NCI-H446 treated with DMSO at 0.1 percent for 48 hours (cell line): ENCODE results near the gene MYL6B.
"Not testable (repeated sequence)": the region's sequence is repeated elsewhere in the genome, so short reads cannot be mapped to it uniquely, and the experiment has no call there.

ENCODE experiments used
- DNase-seq: peaks from one replicate; lab custom pipeline; 2025; lab: John Stamatoyannopoulos, UW

Gene MYL6B

DNA sequence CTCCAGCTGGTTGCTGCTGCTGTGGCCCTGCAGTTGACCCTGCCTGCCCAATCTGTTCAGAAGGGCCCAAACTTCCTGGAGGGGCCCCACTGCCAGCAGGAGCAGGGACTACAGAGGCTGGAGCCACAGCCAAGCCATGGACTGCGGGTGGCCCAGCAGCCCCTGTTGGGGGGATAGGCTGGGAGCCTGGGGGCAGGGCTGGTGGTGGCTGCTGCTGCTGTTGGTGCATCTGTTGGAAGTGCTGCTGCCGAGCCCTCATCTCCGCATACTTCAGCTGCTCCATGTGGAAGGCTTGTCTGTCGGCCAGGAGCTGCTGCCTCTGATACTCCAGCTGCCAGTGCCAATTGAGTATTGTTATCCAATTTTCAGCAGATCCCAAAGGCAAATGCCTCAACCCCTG lies 13.0 kb downstream of the MYL6B start:
- no peak for DNase-seq

DNA sequence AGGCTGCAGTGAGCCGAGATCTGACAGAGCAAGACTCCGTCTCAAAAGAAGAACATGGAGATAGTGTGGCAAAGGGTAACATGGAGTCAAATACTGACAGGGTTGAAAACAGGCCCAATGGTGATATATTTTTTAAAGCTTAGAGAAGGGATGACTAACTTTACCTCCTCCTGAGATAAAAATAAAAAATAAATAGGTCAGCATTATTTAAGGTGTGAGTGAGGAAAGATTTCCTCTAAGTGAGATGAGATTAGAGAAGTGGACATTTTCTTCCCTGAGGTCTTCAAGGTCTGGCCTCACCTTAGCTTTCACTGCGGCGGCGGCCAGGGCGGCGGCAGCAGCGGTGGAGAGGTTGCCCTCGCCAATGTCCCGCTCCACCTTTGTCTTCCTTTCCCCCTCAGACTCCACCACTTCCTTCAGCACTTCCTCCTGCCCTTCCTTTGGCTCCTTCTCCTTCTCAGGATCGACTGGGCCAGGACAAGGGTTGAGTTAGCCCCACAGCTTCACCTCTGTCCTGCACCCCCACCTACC lies 16.9 kb downstream of the MYL6B start:
- DNase-seq = no peak

DNA sequence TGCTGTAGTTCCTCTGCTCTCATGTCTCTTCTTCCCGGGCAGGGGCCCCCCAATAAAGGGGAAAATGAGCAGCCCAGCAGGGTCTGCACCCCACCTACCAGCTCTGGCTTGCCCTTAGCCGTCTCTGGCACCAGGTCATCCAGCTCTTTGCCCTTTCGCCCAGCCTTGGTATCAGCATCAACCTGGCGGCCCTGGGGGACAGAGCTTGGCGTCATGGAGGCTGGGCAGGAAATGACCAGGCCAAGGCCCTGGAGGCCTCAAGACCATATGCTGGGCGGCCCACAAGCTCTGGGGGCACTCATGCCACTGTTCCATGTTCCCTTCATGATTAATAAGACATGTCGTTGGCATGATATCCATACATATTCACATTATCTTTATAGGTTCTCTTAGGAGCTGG lies 20.5 kb downstream of the MYL6B start:
- DNase-seq = no peak

DNA sequence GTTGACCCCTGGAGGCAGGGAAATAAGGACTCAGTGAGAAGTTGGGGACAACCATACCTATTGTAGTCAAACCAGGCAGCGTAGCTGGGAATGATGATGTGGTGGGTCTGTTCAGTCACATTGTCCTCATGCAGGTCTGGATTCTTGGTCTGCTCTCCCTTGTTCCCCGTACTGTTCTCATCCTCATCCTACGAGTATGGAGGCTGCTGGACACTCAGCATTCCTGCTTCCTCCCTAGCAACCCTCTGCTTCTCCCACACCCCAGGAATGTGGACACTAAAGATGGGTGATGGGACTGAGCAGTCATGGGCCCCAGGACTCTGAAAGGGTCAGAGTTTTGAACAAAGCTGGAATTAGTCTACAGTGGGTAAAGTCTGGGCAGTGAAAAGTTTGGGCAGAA lies 26.0 kb downstream of the MYL6B start:
- DNase-seq = no peak

DNA sequence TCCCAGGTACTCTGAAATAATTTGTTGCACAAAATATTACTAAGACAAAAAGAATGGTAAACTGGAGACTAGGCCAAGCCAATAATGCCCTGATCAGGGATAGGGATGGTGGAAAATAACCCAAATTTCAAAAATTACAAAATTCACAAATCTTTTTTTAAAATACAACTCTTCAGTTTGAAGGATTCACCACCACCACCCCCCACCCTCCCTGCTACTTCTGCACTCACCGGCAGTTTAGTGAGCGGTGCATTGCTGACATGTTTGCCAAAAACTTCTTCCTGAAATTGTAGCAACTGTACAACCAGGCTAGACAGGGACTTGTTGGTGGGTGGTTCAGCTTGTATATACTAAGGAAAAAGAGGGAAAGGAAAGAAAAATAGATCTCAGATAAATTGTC lies 34.6 kb downstream of the MYL6B start:
- no peak for DNase-seq

DNA sequence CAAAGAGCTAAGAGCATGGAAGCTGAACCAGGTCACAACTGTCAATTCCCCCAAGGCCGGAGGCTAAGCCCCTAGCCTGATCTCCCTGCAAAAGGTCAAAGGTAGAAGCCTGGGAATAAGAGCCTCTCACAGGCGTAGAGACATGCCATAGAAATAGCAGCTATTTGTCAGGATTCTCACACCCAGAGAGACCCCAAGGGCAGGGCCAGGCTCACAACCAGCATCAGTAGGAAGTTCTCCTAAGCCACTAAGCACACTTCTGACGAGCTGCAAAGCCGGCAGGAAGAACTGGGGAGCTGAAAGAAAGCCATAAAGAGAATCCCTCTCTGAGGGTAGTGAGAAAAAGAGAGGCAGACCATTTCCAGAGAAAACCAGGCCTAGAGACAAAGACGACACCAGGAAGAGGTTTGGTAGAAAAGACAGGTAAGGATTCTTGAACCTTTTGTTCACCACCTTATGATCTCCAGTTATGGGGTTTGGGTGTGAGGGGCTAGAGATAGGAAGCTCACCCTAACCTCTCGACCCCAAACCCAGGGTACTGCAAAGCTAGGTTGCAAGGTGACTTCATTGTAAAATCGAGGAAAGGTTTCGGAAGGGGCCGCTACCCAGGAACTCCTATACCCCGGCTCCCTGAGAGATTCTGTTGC lies 35.9 kb downstream of the MYL6B start:
- no peak for DNase-seq

DNA sequence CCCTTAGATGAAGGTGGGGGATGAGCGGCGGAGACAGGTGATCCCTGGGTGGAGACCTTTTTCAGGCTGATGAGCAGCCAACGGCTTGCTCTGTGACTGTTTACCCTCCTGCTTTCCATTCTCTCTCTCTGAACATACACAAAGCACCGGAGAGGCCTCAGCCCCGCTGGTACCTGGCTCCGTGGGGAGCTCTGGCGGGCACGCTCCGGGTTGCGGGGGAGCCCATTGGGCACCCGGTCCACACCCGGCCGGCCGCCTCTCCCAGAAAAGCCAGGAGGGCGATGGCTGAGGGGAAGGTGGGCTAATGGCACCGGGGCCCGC lies 36.4 kb downstream of the MYL6B start:
- DNase-seq = no peak

DNA sequence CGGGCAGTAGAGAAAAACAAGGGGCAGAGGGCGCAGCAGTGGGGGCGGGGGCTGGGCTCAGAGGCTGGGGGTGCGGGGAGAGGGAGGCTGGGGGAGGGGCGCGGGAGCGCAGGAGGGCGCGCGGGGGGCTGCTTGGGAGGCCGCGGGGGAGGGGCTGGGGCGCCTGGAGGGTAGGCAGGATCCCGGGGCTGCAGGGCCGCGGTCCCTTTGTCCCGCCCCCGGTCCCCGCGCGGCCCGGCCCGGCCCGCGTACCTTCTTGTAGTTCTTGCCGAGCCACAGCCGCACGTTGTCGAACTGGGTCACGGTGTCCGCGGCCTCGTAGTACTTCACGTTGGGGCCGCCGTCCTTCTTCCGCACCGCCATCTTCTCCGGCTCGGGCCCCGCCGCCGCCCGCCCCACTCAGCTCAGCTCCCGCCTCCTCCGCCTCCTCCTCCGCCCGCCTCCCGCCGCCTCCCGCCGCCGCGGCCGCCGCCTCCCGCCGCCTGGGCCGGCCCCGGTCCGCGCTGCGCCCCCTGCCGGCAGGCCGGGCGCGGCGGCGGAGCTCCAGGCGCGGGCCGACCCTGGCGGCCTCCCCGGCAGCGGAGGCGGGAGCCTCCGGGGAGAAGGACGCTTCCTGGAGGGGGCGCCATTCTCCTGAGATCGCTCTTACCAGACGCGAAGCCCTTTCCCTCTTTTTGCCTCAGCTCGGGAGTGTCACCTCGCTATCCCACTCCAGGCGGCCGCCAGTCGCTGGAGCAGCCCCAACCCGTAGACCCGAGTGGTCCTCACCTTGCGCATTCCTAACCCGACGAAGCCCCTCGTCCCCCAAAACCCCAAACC lies 36.9 kb downstream of the MYL6B start, which contains the start of gene SMARCC2:
Gene SMARCC2 (minus strand): TSS at position 385 of the 819 bp plus-strand sequence. CDS start 22 bp downstream, at position 363.
- peak; percentile 75 for DNase-seq

DNA sequence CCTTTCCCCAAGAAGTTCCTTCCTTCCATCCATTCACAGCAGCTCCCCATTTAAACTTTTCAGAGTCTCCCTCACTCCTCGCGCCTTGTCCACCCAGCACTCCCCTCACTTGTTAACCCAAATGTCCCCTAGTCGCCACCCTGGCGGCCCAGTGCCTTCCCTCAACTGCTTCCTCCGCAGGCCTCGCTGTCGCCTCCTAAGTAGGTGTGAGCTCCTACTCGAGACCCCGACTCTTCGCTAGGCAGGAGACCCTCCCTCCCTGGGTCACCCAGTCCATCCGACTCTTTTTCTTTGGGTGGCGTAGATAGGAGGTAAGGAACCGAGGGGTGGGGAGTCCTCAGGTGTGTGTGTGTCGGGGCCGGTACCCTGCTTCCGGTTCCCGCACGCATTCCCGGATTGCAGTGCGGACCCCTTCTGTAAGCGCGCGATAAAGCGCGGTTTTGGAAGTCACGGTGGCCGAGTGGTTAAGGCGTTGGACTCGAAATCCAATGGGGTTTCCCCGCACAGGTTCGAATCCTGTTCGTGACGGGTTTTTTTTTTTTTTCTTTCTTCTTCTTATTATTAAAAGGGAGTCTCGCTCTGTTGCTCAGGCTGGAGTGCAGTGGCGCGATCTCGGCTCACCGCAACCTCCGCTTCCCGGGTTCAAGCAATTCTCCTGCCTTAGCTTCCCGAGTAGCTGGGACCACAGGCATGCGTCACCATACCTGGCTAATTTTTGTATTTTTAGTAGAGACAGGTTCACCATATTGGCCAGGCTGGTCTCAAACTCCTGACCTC lies 37.7 kb downstream of the MYL6B start:
- peak; percentile 64 for DNase-seq

DNA sequence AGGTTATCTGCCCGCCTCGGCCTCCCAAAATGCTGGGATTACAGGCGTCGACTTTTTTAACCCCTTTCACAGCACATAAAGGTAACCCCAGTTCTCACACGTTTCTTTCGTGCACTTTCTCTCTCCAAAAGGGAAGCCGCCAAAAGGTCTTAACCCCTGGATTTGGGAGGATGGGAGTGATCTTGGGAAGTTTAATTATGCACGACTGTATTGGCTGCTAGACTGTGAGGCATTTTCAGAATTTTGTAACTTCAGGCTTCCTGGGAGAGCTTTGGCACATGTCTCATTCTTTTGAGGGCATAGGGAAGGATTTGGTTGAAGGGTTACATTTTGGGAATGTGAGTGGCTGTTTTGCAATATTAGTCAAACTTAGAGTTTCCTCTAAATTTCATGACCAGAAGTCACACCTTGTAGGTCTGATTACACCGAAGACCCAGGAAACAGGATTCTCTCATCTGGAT lies 38.3 kb downstream of the MYL6B start:
- no peak for DNase-seq

DNA sequence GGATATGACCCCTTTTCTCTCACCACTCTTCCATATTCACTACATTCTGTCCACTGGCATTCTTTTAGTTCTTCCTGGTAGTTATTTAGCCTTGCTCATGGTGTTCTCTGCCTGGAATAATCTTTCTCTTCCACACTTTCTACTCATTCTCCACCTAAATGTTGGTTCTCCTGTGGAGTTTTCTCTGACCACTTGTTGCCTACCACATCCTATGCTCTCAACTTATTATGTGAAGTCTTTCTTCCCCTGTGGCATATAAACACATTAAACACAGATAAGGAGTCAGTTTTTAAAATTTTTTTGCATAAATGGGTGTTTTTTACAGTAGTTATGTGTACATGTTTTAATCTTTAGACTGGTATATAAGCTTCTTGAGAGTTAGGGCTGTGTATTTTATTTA lies 40.2 kb downstream of the MYL6B start:
- DNase-seq = no peak

DNA sequence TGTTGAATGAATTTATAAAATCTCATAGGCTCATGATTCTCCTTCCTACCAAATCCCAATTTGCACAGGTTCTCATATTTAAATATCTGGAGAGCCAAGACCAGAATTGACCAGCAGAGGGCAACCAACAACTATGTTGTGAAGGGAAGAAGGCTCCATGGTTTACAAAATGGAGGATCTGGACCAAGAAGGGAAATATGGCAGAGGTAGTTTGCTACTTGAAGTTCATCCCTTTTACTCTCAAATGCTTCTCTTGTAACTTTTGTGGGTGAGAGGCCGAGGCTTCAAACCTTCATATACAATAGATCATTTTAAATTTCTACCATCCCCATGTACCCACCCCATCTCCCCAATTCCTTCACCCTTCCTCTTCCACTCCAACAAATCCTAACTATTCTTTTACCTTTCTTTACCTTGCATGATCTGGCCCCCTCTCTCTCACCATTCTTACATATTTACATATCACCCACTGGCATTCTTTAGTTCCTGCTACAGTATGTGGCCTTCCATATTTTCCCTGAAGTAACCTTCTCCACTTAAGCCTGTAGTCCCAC lies 40.7 kb downstream of the MYL6B start:
- DNase-seq = peak; percentile 64

DNA sequence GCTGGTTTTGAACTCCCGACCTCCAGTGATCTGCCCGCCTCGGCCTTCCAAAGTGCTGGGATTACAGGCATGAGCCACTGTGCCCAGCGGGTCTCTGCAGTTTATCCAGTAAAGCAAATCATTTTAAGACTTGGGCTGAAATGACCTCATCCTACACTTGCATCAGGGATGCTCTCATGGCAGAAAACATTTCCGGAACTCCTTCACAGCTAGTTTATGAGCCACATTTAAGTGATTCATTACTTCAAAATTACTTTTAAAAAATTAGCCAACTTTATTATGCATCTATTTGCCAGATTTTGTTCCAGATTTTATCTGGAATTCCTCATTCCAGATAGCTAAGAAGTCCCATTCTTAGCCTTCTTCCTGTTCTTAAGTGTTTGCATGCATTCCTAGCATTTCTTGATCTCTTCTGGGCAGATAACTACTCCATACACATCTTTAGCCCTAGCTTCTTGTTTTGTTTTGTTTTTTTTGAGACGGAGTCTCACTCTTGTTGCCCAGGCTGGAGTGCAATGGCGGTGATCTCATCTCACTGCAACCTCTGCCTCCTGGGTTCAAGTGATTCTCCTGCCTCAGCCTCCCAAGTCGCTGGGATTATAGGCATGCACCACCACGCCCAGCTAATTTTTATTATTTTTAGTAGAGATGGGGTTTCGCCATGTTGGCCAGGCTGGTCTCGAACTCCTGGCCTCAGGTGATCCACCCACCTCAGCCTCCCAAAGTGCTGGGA lies 44.6 kb downstream of the MYL6B start:
- not testable (repeated sequence) for DNase-seq

DNA sequence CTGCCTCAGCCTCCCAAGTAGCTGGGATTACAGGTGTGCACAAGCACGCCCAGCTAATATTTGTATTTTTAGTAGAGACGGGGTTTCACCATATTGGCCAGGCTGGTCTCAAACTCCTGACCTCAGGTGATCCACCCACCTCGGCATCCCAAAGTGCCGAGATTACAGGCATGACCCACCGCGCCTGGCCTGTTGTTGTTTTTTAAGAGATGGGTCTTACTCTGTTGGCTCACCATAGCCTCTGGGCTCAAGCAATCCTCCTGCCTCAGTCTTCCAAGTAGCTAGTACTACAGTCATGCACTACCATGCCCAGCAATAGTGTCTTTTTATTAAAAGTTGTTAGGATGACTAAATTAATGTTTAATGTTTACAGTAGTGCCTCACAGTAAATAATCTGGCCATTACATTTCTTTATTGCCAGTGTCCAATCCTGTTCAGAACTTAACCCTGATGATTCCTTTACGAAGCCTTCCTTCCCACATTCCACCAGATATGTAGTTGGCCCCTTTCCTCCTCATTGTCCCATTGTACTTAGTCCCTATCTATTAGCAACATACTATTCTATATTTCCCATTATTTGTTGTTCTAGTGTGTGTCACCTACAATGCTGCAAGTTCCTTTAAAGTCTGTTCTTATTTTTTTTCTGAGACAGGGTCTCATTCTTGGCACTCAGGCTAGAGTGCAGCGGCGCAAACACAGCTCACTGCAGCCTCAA lies 45.7 kb downstream of the MYL6B start:
- DNase-seq = no peak

DNA sequence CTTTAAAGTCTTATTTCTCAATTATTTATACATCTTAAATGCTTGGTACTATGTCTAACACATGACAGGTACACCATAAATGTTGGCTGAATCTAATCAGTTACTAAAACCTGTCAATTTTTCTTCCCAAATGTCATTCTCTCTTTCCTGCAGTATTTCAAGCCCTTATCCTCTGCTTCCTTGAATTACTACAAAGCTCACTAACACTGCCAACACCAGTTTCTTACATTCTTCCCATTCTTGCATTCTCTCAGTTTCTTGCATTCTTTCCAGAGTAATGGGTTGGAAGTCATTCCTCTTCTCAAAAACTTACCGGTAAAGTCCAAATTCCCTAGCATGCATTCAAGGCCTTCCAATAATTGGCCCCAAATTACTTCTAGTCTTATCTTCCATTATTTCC lies 46.4 kb downstream of the MYL6B start:
- DNase-seq = no peak

DNA sequence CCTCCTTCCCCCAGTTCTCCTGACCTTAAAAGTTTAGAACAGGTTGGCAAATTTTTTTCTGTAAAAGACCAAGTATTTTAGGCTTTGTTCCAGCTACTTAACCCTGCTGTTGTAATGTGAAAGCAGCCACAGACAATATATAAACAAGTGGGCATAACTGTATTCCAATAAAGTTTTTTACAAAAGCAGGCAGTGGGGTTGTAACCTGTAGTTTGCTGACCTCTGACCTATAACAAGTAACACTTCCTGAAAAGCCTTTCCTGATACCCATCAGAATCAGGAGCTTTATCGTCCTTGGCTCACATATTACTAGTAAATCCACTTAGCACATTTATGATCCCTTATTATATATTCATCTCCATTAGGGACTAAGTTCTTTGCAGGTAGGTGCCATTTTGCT lies 50.0 kb downstream of the MYL6B start:
- DNase-seq = no peak

DNA sequence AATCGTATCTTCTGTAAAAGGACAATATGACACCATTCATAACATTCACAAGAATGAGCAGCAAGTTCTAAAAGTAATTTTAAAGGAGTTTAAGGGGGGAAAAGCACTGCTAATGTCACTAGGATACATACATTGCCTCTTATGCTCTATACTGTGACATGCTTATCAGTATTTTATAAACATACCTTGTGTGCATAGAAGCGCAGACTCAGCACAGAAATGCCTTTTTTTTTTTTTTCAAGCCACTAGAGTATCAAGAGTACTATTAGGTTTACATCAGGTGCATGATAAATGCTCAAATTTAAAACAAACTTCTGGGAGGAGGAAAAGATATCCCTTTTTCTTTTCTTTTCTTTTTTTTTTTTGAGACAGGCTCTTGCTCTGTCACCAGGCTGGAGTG lies 50.5 kb downstream of the MYL6B start:
- no peak for DNase-seq

DNA sequence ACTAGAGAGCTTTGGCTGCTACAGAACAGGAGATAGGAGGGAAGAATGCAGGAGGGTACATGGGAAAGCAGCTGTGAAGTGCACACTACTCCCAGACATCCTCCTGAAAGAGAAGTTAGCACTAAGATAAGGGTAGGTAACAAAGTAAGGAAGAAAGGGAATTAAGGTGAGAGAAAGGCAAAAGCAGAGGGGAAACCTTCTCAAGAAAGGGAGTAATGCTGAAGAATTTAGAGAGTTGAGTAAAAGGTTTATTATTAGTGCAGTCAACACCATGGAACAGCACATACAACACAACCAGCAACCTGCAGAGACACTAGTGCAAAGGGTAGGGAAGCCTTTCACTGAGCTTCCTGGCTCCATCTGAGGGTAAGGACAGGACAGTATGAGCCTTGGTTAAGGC lies 51.9 kb downstream of the MYL6B start:
- no peak for DNase-seq

DNA sequence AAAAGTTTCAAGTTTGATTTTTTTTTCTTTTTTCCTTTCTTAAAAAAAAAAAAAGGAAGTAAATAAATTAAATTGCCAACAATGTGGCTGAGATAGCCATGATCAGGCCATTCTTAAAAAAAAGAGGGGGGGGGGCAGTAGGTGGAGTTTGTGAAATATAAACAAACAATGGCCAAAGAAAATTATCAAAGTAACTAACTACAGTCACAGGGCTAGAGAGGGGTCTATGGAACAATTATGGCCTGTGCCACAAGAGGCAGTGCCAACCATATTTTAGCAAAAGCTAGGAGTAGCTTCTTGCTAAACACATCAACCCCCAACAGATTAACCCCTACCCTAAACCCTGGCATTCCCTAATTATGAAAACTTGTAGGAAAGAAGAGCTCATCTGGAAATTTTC lies 53.1 kb downstream of the MYL6B start:
- DNase-seq = no peak

DNA sequence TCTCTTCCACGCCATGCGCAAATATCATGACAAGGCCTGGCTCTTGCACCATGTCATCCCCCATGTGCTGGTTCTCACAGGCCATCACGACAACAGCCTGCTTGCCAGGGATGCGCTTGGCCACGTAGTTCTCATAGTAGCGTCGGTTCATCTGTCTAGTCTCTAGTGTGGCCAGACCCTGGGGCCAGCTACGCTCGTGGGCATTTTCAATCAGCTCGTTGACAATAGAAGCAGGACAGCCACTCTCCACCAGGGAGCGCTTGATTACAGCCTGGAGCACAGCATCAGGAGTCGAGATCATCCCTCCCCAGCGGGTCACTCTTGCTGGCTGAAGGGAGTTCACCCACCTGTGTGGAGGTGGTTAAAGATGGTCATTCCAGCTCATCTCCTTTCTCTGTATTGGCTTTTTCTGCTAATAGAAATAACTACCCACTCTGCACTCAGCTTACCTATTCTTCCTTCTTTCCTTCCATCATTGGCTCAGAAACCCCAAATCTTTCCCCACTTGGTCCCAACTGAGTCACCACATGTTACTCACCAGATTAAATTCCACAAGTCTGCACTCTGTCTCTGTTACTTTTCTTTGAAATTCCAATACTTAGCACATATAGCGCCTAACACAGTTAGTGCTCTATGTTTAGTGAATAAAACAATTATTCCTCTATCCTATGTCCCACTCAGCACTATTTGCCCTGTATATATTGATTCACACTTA lies 54.2 kb downstream of the MYL6B start:
- no peak for DNase-seq
